Cardiac septum (tissue), 1 donor: ENCODE results near the gene SLC43A2. TPM values are rescaled to one million over a fixed set of nuclear protein-coding genes. Genes with fewer than 3 reads are reported as not detected.

Experiments used
- DNase-seq: peaks from one replicate; pipeline ENCODE4 v3.0.0-alpha.2; 2020; ENCODE audit warnings: low spot score
- intact Hi-C: fragments of 100-400 bp; cut with DNase I; formaldehyde crosslinking; loops from one replicate; pipeline ENCODE4 v1.14.0; 2022
- total RNA-seq: library from RNA; stranded (reverse); fragmentation: NEBNext Ultra II Directional; extraction: Animal tissue kit (Norgen Biotek cat#: 25700); gene quantifications from one replicate; pipeline ENCODE4 v1.2.1, GENCODE V29; 2021
- donor health status: DM: no; HTN: no; CAD: no.

SLC43A2 gene
- total RNA-seq, 1 donor from 2014 or later, result 4.8 TPM

DNA sequence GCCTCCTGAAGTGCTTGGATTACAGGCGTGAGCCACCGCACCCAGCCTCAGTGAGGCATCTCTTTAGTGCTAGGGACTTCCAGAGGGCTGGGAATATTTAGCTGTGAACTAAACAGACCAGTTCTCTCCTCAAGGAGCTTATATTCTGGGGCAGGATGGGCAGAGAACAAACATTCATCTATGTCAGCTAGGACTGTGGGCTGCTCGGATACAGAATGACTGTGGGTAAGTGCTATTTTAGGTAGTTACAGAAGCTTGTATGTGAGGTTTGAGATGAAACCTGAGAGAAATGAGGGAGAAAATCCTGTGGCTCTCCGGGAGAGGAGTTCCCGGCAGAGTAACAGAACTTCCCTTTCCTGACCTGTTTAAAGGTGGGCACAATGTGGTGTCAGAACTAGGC, 106.0 kb downstream of the SLC43A2 start:
- intact Hi-C loops, result no loop called here
- no peak for DNase-seq

DNA sequence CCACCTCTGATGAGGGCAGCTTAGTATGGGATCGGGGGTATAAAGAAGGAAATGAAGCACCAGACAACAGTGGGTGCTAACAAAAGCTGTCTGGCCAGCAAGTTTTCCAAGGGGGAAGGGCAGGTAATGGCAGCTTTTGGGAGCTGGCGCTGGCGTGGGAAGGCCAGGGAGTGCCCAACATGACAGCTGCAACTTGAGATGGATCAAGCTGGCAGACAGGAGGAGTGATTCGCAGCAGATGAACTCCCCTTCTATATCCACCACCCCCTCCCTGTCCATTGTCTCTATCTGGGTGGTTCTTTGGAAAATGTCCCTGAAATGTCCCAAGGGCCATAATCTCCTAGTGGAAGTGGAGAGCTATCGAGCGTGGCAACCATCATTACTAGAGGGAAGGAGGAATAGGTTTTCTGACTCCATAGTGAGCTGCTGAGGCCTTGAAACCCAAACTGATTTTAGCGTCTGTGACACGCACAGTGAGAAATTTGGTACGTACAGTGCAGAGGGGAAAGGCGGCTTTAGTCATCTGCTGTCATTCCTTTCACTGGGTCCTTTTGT, 107.5 kb downstream of the SLC43A2 start:
- intact Hi-C loops, result no loop called here
- no peak for DNase-seq

DNA sequence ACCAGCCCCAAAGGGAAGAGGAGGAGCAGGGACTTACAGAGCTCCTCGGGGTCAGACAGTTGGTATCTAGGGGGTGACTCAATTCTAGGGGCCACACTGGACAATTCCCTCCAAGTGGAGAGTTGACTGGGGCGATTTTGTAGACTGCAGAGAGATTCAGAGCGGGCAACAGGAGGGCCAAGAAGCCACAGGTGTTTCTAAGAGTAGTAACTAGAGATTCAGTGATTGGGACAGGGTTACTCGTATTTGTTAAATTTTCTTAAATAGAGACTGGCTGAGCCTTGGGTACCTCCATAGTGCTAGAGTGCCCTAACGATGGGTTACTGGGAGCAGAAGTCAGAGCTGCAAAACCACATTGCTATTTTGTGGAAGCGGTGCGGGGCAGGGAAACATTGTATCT, 109.0 kb downstream of the SLC43A2 start:
- no peak for DNase-seq

More for the DNA sequence above, 109.0 kb downstream of the SLC43A2 start:
- intact Hi-C loops, result loop anchor here (5.0 kb wide), 2 partner anchors 172 to 247 kb away; partner anchors contain the start of gene BHLHA9

Other genes starting within 250 kb of the SLC43A2 start
- gene YWHAE, start 228.6 kb downstream of the SLC43A2 start, total RNA-seq, result 582 TPM
- gene CRK, start 172.6 kb downstream of the SLC43A2 start, total RNA-seq, result 43.4 TPM
- gene MYO1C, start 136.1 kb downstream of the SLC43A2 start, total RNA-seq, result 209 TPM
- 34.2 TPM for gene INPP5K, start 112.2 kb downstream of the SLC43A2 start, total RNA-seq
- 49.9 TPM for gene PITPNA, start 66.0 kb downstream of the SLC43A2 start, total RNA-seq
- 10.9 TPM for gene SCARF1, start 16.9 kb upstream of the SLC43A2 start, total RNA-seq
- gene RILP, start 21.0 kb upstream of the SLC43A2 start, total RNA-seq, result 49.8 TPM
- gene PRPF8, start 56.0 kb upstream of the SLC43A2 start, total RNA-seq, result 162 TPM
- 2.6 TPM for gene TLCD2, start 81.5 kb upstream of the SLC43A2 start, total RNA-seq
- gene WDR81, start 95.9 kb upstream of the SLC43A2 start, total RNA-seq, result 7.2 TPM
- 1.2 TPM for gene SERPINF2, start 114.0 kb upstream of the SLC43A2 start, total RNA-seq
- gene SERPINF1, start 133.2 kb upstream of the SLC43A2 start, total RNA-seq, result 163 TPM
- gene SMYD4, start 201.1 kb upstream of the SLC43A2 start, total RNA-seq, result 8.8 TPM
- gene RPA1, start 201.2 kb upstream of the SLC43A2 start, total RNA-seq, result 76.7 TPM